ENCODE results near the gene CCSER1. TPM values are rescaled to one million over a fixed set of nuclear protein-coding genes. Genes with fewer than 3 reads are reported as not detected.
A peak's percentile ranks its signal among the peaks of the same experiment; 100 is the strongest.

Gene CCSER1
- total RNA-seq, 1 donor = 0.43 TPM

GRCh38 chr4:91113130-91113706, 986.0 kb downstream of the CCSER1 start:
- peak; percentile 3 for DNase-seq (ENCODE audit: low read depth)
- TF ChIP-seq CTCF (IDR thresholded peaks at IDR 0.05; ENCODE audit: insufficient read depth, low read depth, low read length) = peak; percentile 36

GRCh38 chr4:91114386-91114785, 987.2 kb downstream of the CCSER1 start:
- no peak for DNase-seq (ENCODE audit: low read depth)
- no peak for TF ChIP-seq CTCF (IDR thresholded peaks at IDR 0.05; ENCODE audit: insufficient read depth, low read depth, low read length)
- no peak overlapping the region for H3K4me3 ChIP-seq (ENCODE audit: low read depth, low read length)

More at GRCh38 chr4:91113130-91113706, 986.0 kb downstream of the CCSER1 start:
- H3K4me3 ChIP-seq (ENCODE audit: low read depth, low read length) = no peak overlapping the region

GRCh38 chr4:91116861-91117260, 989.7 kb downstream of the CCSER1 start:
- no peak for DNase-seq (ENCODE audit: low read depth)
- no peak overlapping the region for H3K4me3 ChIP-seq (ENCODE audit: low read depth, low read length)
- TF ChIP-seq CTCF (IDR thresholded peaks at IDR 0.05; ENCODE audit: insufficient read depth, low read depth, low read length) = no peak

GRCh38 chr4:91118597-91118996, 991.4 kb downstream of the CCSER1 start:
- H3K4me3 ChIP-seq (ENCODE audit: low read depth, low read length) = no peak overlapping the region
- no peak for DNase-seq (ENCODE audit: low read depth)
- no peak for TF ChIP-seq CTCF (IDR thresholded peaks at IDR 0.05; ENCODE audit: insufficient read depth, low read depth, low read length)

- DNase-seq (ENCODE audit: low read depth) = no peak
- H3K4me3 ChIP-seq (ENCODE audit: low read depth, low read length) = no peak overlapping the region
- TF ChIP-seq CTCF (IDR thresholded peaks at IDR 0.05; ENCODE audit: insufficient read depth, low read depth, low read length) = no peak
Measured at GRCh38 chr4:91123742-91124141, 996.5 kb downstream of the CCSER1 start.

GRCh38 chr4:91127192-91127591, 1000.0 kb downstream of the CCSER1 start:
- DNase-seq (ENCODE audit: low read depth) = no peak
- H3K4me3 ChIP-seq (ENCODE audit: low read depth, low read length) = no peak overlapping the region
- TF ChIP-seq CTCF (IDR thresholded peaks at IDR 0.05; ENCODE audit: insufficient read depth, low read depth, low read length) = no peak

GRCh38 chr4:91127831-91128230, 1000.6 kb downstream of the CCSER1 start:
- no peak for TF ChIP-seq CTCF (IDR thresholded peaks at IDR 0.05; ENCODE audit: insufficient read depth, low read depth, low read length)
- DNase-seq (ENCODE audit: low read depth) = no peak
- H3K4me3 ChIP-seq (ENCODE audit: low read depth, low read length) = no peak overlapping the region

Data from fibroblast of villous mesenchyme (primary cell).